Keratinocyte (primary cell): ENCODE measurements around the gene CES5A.

ENCODE experiments used
- EZH2 ChIP-seq: IDR thresholded peaks from one replicate; pipeline ENCODE4 v1.6.1; 2012; ENCODE audit warnings: inconsistent platforms, mild to moderate bottlenecking, low read length, moderate library complexity
- TF ChIP-seq, protein P1 (sequence below), 3 experiments: IDR thresholded peaks in 1 of 3; conservative IDR thresholded peaks in 1 of 3; optimal IDR thresholded peaks in 1 of 3; 2 replicates in 2 of 3; 3 replicates in 1 of 3; pipeline versions ENCODE3 to v1.5.1; 2011; ENCODE audit warnings: low read length in 3 of 3, mild to moderate bottlenecking in 3 of 3, moderate library complexity in 2 of 3, control low read depth in 1 of 3, inconsistent platforms in 1 of 3; ENCODE audit not compliant: insufficient read depth in 2 of 3; ENCODE audit errors: extremely low read depth in 1 of 3

GRCh38 chr16:55846598-55847346 is 28.4 kb downstream of the CES5A start:
- TF ChIP-seq, protein P1, sequence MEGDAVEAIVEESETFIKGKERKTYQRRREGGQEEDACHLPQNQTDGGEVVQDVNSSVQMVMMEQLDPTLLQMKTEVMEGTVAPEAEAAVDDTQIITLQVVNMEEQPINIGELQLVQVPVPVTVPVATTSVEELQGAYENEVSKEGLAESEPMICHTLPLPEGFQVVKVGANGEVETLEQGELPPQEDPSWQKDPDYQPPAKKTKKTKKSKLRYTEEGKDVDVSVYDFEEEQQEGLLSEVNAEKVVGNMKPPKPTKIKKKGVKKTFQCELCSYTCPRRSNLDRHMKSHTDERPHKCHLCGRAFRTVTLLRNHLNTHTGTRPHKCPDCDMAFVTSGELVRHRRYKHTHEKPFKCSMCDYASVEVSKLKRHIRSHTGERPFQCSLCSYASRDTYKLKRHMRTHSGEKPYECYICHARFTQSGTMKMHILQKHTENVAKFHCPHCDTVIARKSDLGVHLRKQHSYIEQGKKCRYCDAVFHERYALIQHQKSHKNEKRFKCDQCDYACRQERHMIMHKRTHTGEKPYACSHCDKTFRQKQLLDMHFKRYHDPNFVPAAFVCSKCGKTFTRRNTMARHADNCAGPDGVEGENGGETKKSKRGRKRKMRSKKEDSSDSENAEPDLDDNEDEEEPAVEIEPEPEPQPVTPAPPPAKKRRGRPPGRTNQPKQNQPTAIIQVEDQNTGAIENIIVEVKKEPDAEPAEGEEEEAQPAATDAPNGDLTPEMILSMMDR (optimal IDR thresholded peaks at IDR 0.05 in 1 of 3, IDR thresholded peaks at IDR 0.05 in 1 of 3, conservative IDR thresholded peaks at IDR 0.05 in 1 of 3; ENCODE audit: extremely low read depth in 1 of 3, insufficient read depth in 2 of 3, low read length in 3 of 3): no peak
- TF ChIP-seq EZH2: no peak
